Heart left ventricle (tissue), 16 donors: ENCODE results near the gene RPS24. TPM values are rescaled to one million over a fixed set of nuclear protein-coding genes. Genes with fewer than 3 reads are reported as not detected.

Experiments
- ATAC-seq, 4 donors: fragments of 200-7000 bp; cut with Tn5 transposase; one replicate each; pipeline ENCODE4 v1.9.1; 2020 to 2022; ENCODE audit warnings: moderate library complexity in 4 of 4, mild to moderate bottlenecking in 3 of 4, moderate number of reproducible peaks in 1 of 4
- DNase-seq, 5 donors: peaks; one replicate each; pipeline ENCODE4 v3.0.0-alpha.2; 2020
- H3K27ac ChIP-seq, 12 donors: fragments of 200-600 bp; sonication (generic) in 4 of 12; one replicate each; pipeline versions ENCODE4 v1.5.0 to v1.8.0; 2016 to 2022; ENCODE audit warnings: mild to moderate bottlenecking in 2 of 12
- H3K27me3 ChIP-seq, 9 donors: fragments of 200-600 bp; sonication (generic) in 2 of 9; one replicate each; pipeline versions ENCODE4 v1.5.1 to v1.8.0; 2016 to 2022; ENCODE audit warnings: mild to moderate bottlenecking in 3 of 9
- H3K36me3 ChIP-seq, 9 donors: fragments of 200-600 bp; sonication (generic) in 2 of 9; one replicate each; pipeline versions ENCODE4 v1.5.0 to v1.8.0; 2018 to 2022; ENCODE audit warnings: mild to moderate bottlenecking in 2 of 9
- H3K4me1 ChIP-seq, 12 donors: fragments of 200-600 bp; sonication (generic) in 4 of 12; one replicate each; pipeline versions ENCODE4 v1.5.0 to v1.8.0; 2016 to 2022; ENCODE audit warnings: mild to moderate bottlenecking in 3 of 12
- H3K4me3 ChIP-seq, 12 donors: fragments of 200-600 bp; sonication (generic) in 4 of 12; one replicate each; pipeline versions ENCODE4 v1.5.0 to v1.8.0; 2017 to 2022; ENCODE audit warnings: mild to moderate bottlenecking in 9 of 12, moderate library complexity in 4 of 12
- H3K9me3 ChIP-seq, 12 donors: fragments of 200-600 bp; sonication (generic) in 4 of 12; one replicate each; pipeline versions ENCODE4 v1.5.0 to v1.8.0; 2016 to 2022; ENCODE audit warnings: mild to moderate bottlenecking in 1 of 12
- CTCF ChIP-seq, 12 donors: fragments of 200-600 bp; sonication (generic) in 4 of 12; IDR thresholded peaks; one replicate each; pipeline versions ENCODE4 v1.5.0 to v1.8.0; 2018 to 2022; ENCODE audit warnings: antibody characterized with exemption in 12 of 12, mild to moderate bottlenecking in 5 of 12
- POLR2A ChIP-seq, 2 donors: fragments of 450-650 bp; IDR thresholded peaks; one replicate each; pipeline ENCODE4 v1.6.1; 2017; ENCODE audit warnings: antibody characterized with exemption in 2 of 2, mild to moderate bottlenecking in 2 of 2, moderate library complexity in 2 of 2
- WGBS, 4 donors: extraction: QIAGEN DNeasy Blood & Tissue Kit in 2 of 4; methylation state at CpG; one replicate each; pipeline versions ENCODE4 v1.1.5 to v1.1.7; 2013 to 2018; 5-methylcytosine and 5-hydroxymethylcytosine counted together
- intact Hi-C, 10 donors: fragments of 100-400 bp; cut with DNase I; formaldehyde crosslinking; loops; one replicate each; pipeline versions ENCODE4 v1.11.1 to v1.14.2; 2022
- polyA plus RNA-seq, 2 donors: library from polyadenylated mRNA; stranded (reverse); fragments of 200-250 nt; gene quantifications; one replicate each; pipeline ENCODE4 v1.2.3, GENCODE V29; 2013
- total RNA-seq, 9 donors: library from RNA; depleted of rRNA in 2 of 9; stranded (reverse); fragments of >200 nt in 2 of 9; fragmentation: NEBNext Ultra II Directional in 3 of 9; extraction: Animal tissue kit (Norgen Biotek cat#: 25700) in 3 of 9; gene quantifications; one replicate each; pipeline versions ENCODE4 v1.1.0 to v1.2.4, GENCODE V29; 2016 to 2023
- donor health status: ischemic (EF 13 %, LVEDD 7.1; RV severe dilation, severe dysfunction).
- donor health status: healthy with polysubstance abuse.
- donor health status: DM: no; HTN: yes; CAD: no.
- donor health status: DM: no; HTN: no; CAD: no.
- donor health status: ischemic (EF 25% LVEDD 6.9; RV normal size, moderate dysfunction).
- donor health status: ischemic (EF 25% LVEDD 5.7; RV mildly dilated, moderate dysfunction).
- donor health status: healthy.
- donor health status: DM: yes; HTN: yes; CAD: no.
- donor health status: ischemic (EF 35%, LVEDD 5.7; RV mildly dilated, moderate dysfunction).
- donor health status: nonischemic (EF 11% LVEDD 7.7; RV severe dilation, severe dysfunction).
- donor health status: DM: yes; HTN: yes; CAD: no.
- donor health status: PGD.
- donor health status: ischemic (EF 29% LVEDD 5.4; RV normal size, mild dysfunction).
- donor health status: nonischemic (EF 23%, LVEDD 6.1; RV moderate dilation, normal function).

Gene RPS24
- total and polyA plus RNA-seq, 11 donors = 683 to 3,748 (median 919) TPM

DNA sequence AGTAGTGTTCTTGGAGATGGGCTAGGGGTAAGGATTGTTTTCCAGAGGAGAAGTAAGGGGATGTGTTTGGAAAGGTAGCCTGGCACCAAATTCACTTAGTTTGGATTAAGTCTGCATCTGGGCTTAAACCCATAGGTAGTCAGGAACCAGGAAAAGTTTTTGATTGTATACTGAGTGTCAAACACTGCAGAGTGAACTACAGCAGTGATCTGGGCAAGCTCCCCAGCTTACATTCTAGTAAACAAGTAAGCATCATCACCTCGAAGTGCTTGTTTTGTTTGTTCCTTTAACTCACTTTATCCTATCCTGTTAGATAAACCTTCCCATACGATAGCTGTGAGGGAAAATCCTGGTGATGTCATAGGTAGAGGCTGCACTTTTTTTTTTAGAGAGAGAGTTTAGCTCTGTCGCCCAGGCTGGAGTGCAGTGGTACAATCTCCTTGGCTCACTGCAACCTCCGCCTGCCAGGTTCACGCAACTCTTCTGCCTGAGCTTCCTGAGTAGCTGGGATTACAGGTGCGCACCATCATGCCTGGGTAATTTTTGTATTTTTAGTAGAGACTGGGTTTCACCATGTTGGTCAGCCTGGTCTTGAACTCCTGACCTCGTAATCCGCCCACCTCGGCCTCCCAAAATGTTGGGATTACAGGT, 2.4 kb downstream of the RPS24 start:
- intact Hi-C loops = loop anchor here in 1 of 10 donors (10.0 kb wide), 1 partner anchor 939 kb away; no protein-coding TSS in a partner anchor
- ATAC-seq = no peak

GRCh38 chr10:78038105-78038504, 4.4 kb downstream of the RPS24 start:
- H3K36me3 ChIP-seq = peaks cover 0 to 83% (median 79%) of the 10 kb centered on the region in 9 donors
- intact Hi-C loops = loop anchor here in 1 of 10 donors (10.0 kb wide), 1 partner anchor 937 kb away; no protein-coding TSS in a partner anchor
- H3K4me3 ChIP-seq = no peak overlapping the region
- WGBS, 4 donors = 67 to 80% (median 76%) methylated on average over 2 of the region's 2 CpGs
- no peak overlapping the region for H3K27ac ChIP-seq
- H3K9me3 ChIP-seq = no peaks in the 10 kb centered on the region
- DNase-seq = no peak
- no peaks in the 10 kb centered on the region for H3K27me3 ChIP-seq
- ATAC-seq = no peak
- peaks cover 0 to 55% (median 12%) of the 10 kb centered on the region in 12 donors for H3K4me1 ChIP-seq
- TF ChIP-seq CTCF (IDR thresholded peaks at IDR 0.05) (no peak), POLR2A (IDR thresholded peaks at IDR 0.05) (no peak)

More for the DNA sequence above, 2.4 kb downstream of the RPS24 start:
- Histone ChIP-seq H3K9me3 (no peaks in the 10 kb centered on the region), H3K4me1 (peaks cover 0 to 58% (median 12%) of the 10 kb centered on the region in 12 donors), H3K27ac (no peak overlapping the region), H3K36me3 (peaks cover 0 to 63% (median 60%) of the 10 kb centered on the region in 9 donors), H3K4me3 (no peak overlapping the region), H3K27me3 (no peaks in the 10 kb centered on the region)
- no peak for DNase-seq
- TF ChIP-seq POLR2A (IDR thresholded peaks at IDR 0.05) (no peak), CTCF (IDR thresholded peaks at IDR 0.05) (no peak)
- WGBS, 4 donors = 71 to 80% (median 80%) methylated on average over 9 of the region's 9 CpGs

DNA sequence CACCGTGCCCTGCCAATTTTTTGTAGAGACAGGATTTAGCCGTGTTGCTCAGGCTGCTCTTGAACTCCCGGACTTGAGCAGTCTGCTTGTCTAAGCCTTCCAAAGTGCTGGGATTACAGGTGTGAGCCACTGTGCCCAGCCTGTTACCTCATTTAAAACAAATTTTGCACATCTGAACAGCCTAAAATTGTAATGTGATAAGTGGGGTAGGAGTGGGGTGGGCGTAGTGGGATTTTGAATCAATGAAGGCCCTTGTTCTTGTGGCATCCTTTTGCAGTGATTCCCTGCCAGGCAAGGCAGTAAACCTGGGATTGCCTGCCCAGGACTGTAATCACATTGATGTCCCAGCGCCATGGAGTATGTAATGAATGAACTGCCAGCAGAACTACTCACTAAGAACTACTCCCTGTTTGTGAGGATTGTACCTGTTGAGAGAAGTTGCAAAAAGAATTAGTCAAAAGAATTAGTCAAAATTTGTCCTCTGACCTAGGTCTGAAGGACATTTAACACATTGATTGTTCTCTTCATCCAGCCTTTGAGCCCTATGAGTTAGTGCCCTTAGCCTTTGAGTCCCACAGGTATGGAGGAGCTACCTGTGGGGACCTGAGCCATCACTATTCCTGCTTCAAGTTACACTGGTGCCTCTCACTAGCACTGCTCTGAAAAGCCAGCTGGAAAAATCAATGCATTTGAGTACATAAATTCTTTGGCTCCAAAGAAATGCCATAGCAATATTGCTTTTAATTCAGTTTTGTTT, 5.3 kb downstream of the RPS24 start:
- Histone ChIP-seq H3K9me3 (no peaks in the 10 kb centered on the region), H3K36me3 (peaks cover 0 to 83% (median 79%) of the 10 kb centered on the region in 9 donors), H3K4me1 (peaks cover 0 to 55% (median 17%) of the 10 kb centered on the region in 12 donors), H3K4me3 (no peak overlapping the region), H3K27me3 (no peaks in the 10 kb centered on the region), H3K27ac (no peak overlapping the region)
- intact Hi-C loops = loop anchor here in 1 of 10 donors (10.0 kb wide), 1 partner anchor 936 kb away; no protein-coding TSS in a partner anchor
- ATAC-seq (no peak), DNase-seq (no peak)
- TF ChIP-seq CTCF (IDR thresholded peaks at IDR 0.05) (no peak), POLR2A (IDR thresholded peaks at IDR 0.05) (no peak)
- 74 to 86% (median 80%) methylated on average over 5 of the region's 5 CpGs for WGBS, 4 donors

DNA sequence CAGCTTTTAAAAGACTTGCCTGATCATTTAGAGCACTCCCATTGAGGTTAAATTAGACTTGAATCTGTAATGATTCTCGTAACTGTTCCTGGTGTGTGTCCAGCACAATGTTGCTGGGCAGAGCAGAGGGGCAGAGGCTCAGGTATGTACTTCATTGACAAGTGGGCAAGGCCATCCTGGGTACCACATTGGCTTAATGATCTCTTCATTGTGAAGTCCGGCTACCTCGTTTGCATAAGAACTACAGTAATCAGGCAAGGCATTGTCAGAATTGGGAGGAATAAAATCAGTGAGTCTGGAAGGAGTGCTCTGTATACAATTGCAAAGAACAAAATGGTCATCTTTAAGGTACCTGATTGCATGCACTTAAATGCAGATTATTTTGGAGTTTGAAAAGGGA, 6.1 kb downstream of the RPS24 start:
- 79 to 84% (median 80%) methylated on average over 3 of the region's 3 CpGs for WGBS, 4 donors
- ATAC-seq = no peak
- Histone ChIP-seq H3K4me1 (peaks cover 0 to 51% (median 13%) of the 10 kb centered on the region in 12 donors), H3K27me3 (no peaks in the 10 kb centered on the region), H3K27ac (no peak overlapping the region), H3K36me3 (peaks cover 0 to 83% (median 79%) of the 10 kb centered on the region in 9 donors), H3K9me3 (no peaks in the 10 kb centered on the region), H3K4me3 (no peak overlapping the region)
- no peak for TF ChIP-seq CTCF (IDR thresholded peaks at IDR 0.05)
- TF ChIP-seq POLR2A (IDR thresholded peaks at IDR 0.05) = no peak
- DNase-seq = no peak
- intact Hi-C loops = loop anchor here in 6 of 10 donors (10.0 kb wide), 7 partner anchors 255 to 1025 kb away; partner anchors contain the start of gene ZMIZ1 (in 1 of the 6)
